Lower leg skin (tissue), 3 donors: ENCODE data around the gene RPL3.

Source experiments
- CTCF ChIP-seq, 3 donors: fragments of 450-650 bp; IDR thresholded peaks; one replicate each; pipeline ENCODE4 v1.5.1; 2016; ENCODE audit warnings: antibody characterized with exemption in 3 of 3, mild to moderate bottlenecking in 3 of 3, moderate library complexity in 2 of 3
- POLR2A ChIP-seq, 2 donors: fragments of 450-650 bp; IDR thresholded peaks; one replicate each; pipeline ENCODE4 v1.6.1; 2016 to 2017; ENCODE audit warnings: antibody characterized with exemption in 2 of 2, mild to moderate bottlenecking in 1 of 2, moderate library complexity in 1 of 2

- TF ChIP-seq CTCF (IDR thresholded peaks at IDR 0.05) (no peak), POLR2A (IDR thresholded peaks at IDR 0.05) (no peak)
These were observed 41.4 kb downstream of the RPL3 start for GRCh38 chr22:39278040-39278439.
